GM23248 (cell line): ENCODE results near the gene POLR2B. TPM values are rescaled to one million over a fixed set of nuclear protein-coding genes. Genes with fewer than 3 reads are reported as not detected.

Source experiments
- DNase-seq: peaks from one replicate; pipeline ENCODE4 v3.0.0-alpha.2; 2015
- H2AFZ ChIP-seq: fragments of 200-600 bp; sonication (generic); 2 replicates; pipeline ENCODE4 v1.6.1; 2016; ENCODE audit warnings: antibody characterized with exemption
- H3F3A ChIP-seq: fragments of 200-600 bp; sonication (generic); 2 replicates; pipeline ENCODE4 v1.6.1; 2016; ENCODE audit warnings: mild to moderate bottlenecking, antibody characterized with exemption, mixed run types; ENCODE audit not compliant: insufficient read depth
- H3K27ac ChIP-seq: fragments of 200-600 bp; sonication (generic); 2 replicates; pipeline ENCODE4 v1.5.1; 2016; ENCODE audit warnings: mild to moderate bottlenecking
- H3K27me3 ChIP-seq: fragments of 200-600 bp; sonication (generic); replicated peaks from 2 replicates; pipeline ENCODE4 v1.6.1; 2016; ENCODE audit warnings: mild to moderate bottlenecking; ENCODE audit not compliant: insufficient read depth
- H3K36me3 ChIP-seq: fragments of 200-600 bp; sonication (generic); 2 replicates; pipeline ENCODE4 v1.6.1; 2016; ENCODE audit warnings: low read depth, mild to moderate bottlenecking
- H3K4me1 ChIP-seq: fragments of 200-600 bp; sonication (generic); 2 replicates; pipeline ENCODE4 v1.6.1; 2016; ENCODE audit warnings: mild to moderate bottlenecking; ENCODE audit not compliant: insufficient read depth
- H3K4me2 ChIP-seq: fragments of 200-600 bp; sonication (generic); one replicate; pipeline ENCODE4 v1.6.1; 2016; ENCODE audit warnings: mild to moderate bottlenecking; ENCODE audit not compliant: unreplicated experiment
- H3K4me3 ChIP-seq: fragments of 200-600 bp; sonication (generic); 2 replicates; pipeline ENCODE4 v1.5.1; 2016; ENCODE audit warnings: mild to moderate bottlenecking
- H3K79me2 ChIP-seq: fragments of 200-600 bp; sonication (generic); 2 replicates; pipeline ENCODE4 v1.6.1; 2016; ENCODE audit warnings: mild to moderate bottlenecking; ENCODE audit not compliant: insufficient read depth
- H3K9ac ChIP-seq: fragments of 200-600 bp; sonication (generic); 2 replicates; pipeline ENCODE4 v1.6.1; 2016; ENCODE audit warnings: mild to moderate bottlenecking
- H3K9me2 ChIP-seq: fragments of 200-600 bp; sonication (generic); 2 replicates; pipeline ENCODE4 v1.6.1; 2016; ENCODE audit warnings: mixed run types, mild to moderate bottlenecking, moderate library complexity; ENCODE audit not compliant: insufficient read depth
- H3K9me3 ChIP-seq: fragments of 200-600 bp; sonication (generic); one replicate; pipeline ENCODE4 v1.6.1; 2017; ENCODE audit warnings: low read depth
- H4K20me1 ChIP-seq: fragments of 200-600 bp; sonication (generic); 2 replicates; pipeline ENCODE4 v1.6.0; 2016; ENCODE audit not compliant: insufficient read depth
- EZH2 ChIP-seq: fragments of 200-600 bp; sonication (generic); IDR thresholded peaks from 2 replicates; pipeline ENCODE4 v1.6.1; 2018; ENCODE audit warnings: antibody characterized with exemption, mild to moderate bottlenecking; ENCODE audit not compliant: insufficient read depth, poor library complexity, severe bottlenecking
- EZH2phosphoT487 ChIP-seq: fragments of 200-600 bp; sonication (generic); IDR thresholded peaks from 2 replicates; pipeline ENCODE4 v1.6.1; 2018; ENCODE audit warnings: antibody characterized with exemption, moderate library complexity, mild to moderate bottlenecking, low read depth; ENCODE audit not compliant: insufficient read depth
- WGBS, 2 experiments: methylation state at CpG; one replicate each; pipeline ENCODE4 v1.1.6; 2015 to 2017; ENCODE audit warnings: low lambda C conversion rate in 2 of 2, low coverage in 1 of 2; ENCODE audit errors: missing lambda C conversion rate in 2 of 2; 5-methylcytosine and 5-hydroxymethylcytosine counted together
- in situ Hi-C: fragments of 300-500 bp; cut with MboI; formaldehyde crosslinking; loops from 2 replicates; pipeline ENCODE4 v1.15.0; 2020
- polyA plus RNA-seq: library from polyadenylated mRNA; unstranded; fragments of >200 nt; fragmentation: Nextera tagmentation; extraction: Ambion mirVana; gene quantifications from 2 replicates; pipeline ENCODE4 v1.2.1, GENCODE V29; 2016
- total RNA-seq: library from RNA; depleted of rRNA; stranded (reverse); fragments of >200 nt; shearing (Covaris generic); gene quantifications from 2 replicates; pipeline ENCODE4 v1.2.3, GENCODE V29; 2014

POLR2B gene
- total and polyA plus RNA-seq, 2 experiments from 2014 or later = 50.8 to 86.1 TPM

GRCh38 chr4:57041020-57041419 lies 62.3 kb downstream of the POLR2B start:
- no peak for DNase-seq
- 71 to 76% methylated on average over 1 of the region's 1 CpG for WGBS, 2 experiments
- Histone ChIP-seq H3K79me2 (peaks cover 15% of the 10 kb centered on the region; the same call in 1 of the 2 replicates), H3K4me2 (no peak overlapping the region), H3K9ac (no peak overlapping the region), H4K20me1 (no peaks in the 10 kb centered on the region), H3K36me3 (no peaks in the 10 kb centered on the region), H3K4me3 (no peak overlapping the region), H3K27me3 (no peaks in the 10 kb centered on the region), H3K9me2 (no peaks in the 10 kb centered on the region), H3F3A (peaks cover 27% of the 10 kb centered on the region), H3K9me3 (no peaks in the 10 kb centered on the region), H2AFZ (no peak overlapping the region), H3K4me1 (peaks cover 44% of the 10 kb centered on the region), H3K27ac (no peak overlapping the region)
- TF ChIP-seq EZH2phosphoT487 = no peak
- TF ChIP-seq EZH2 = no peak
- in situ Hi-C loops = loop anchor here (10.0 to 25.0 kb wide), 2 partner anchors 114 to 371 kb away; no protein-coding TSS in a partner anchor

DNA sequence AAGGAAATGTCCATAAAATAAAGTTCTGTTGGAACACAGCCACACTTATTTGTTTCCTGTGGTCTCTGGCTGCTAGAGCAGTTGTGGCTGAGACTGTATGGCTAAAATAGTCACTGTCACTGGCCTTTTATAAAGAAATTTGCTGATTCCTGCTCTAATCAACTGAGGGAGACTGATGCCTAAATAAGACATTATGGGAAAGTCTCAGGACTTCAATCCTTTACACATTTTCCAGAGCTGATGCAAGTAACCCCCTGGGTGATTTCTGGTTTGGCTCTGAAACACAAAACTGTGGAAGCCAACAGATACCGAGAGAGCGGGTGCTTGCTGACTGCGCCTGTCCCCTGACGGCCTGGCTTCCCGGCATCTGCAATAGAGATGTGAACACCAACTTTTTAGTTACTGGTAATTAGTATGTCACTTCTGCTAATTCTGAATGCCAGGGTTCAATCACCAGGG lies 64.0 kb downstream of the POLR2B start:
- Histone ChIP-seq H3F3A (peaks cover 30% of the 10 kb centered on the region), H3K4me3 (no peak overlapping the region), H3K36me3 (no peaks in the 10 kb centered on the region), H3K27ac (peak overlapping the region; percentile 57; the same call in 1 of the 2 replicates), H2AFZ (no peak overlapping the region), H3K27me3 (no peaks in the 10 kb centered on the region), H3K4me2 (no peak overlapping the region), H3K79me2 (peaks cover 27% of the 10 kb centered on the region), H3K9me3 (no peaks in the 10 kb centered on the region), H3K9ac (no peak overlapping the region), H3K9me2 (no peaks in the 10 kb centered on the region), H4K20me1 (no peaks in the 10 kb centered on the region), H3K4me1 (peaks cover 44% of the 10 kb centered on the region)
- TF ChIP-seq EZH2 = no peak
- TF ChIP-seq EZH2phosphoT487 = no peak
- DNase-seq = no peak
- in situ Hi-C loops = loop anchor here (10.0 to 25.0 kb wide), 2 partner anchors 112 to 370 kb away; no protein-coding TSS in a partner anchor
- WGBS, 2 experiments = 91 to 94% methylated on average over 5 of the region's 5 CpGs

- Histone ChIP-seq H3K27me3 (no peaks in the 10 kb centered on the region), H3K9me2 (no peaks in the 10 kb centered on the region), H3K36me3 (no peaks in the 10 kb centered on the region), H3K9me3 (no peaks in the 10 kb centered on the region), H3K4me2 (peak overlapping the region; percentile 62), H3F3A (peaks cover 30% of the 10 kb centered on the region), H3K4me1 (peaks cover 47% of the 10 kb centered on the region), H4K20me1 (no peaks in the 10 kb centered on the region), H2AFZ (no peak overlapping the region), H3K27ac (peak overlapping the region; percentile 57), H3K79me2 (peaks cover 27% of the 10 kb centered on the region), H3K4me3 (0 out of 2 replicates have a peak overlapping the region, but pooled peaks have one; percentile 15), H3K9ac (peak overlapping the region; percentile 25; the same call in 1 of the 2 replicates)
- WGBS, 2 experiments = 19 to 25% methylated on average over 6 of the region's 6 CpGs
- DNase-seq = peak; percentile 69
- in situ Hi-C loops = loop anchor here (10.0 to 25.0 kb wide), 2 partner anchors 111 to 369 kb away; no protein-coding TSS in a partner anchor
- no peak for TF ChIP-seq EZH2phosphoT487
- TF ChIP-seq EZH2 = no peak
Observed at GRCh38 chr4:57043347-57044251, 64.9 kb downstream of the POLR2B start.

- WGBS, 2 experiments = 0 to 11% methylated on average over 1 of the region's 1 CpG
- no peaks in the 10 kb centered on the region for H3K36me3 ChIP-seq
- no peaks in the 10 kb centered on the region for H3K9me3 ChIP-seq
- H3K9me2 ChIP-seq = no peaks in the 10 kb centered on the region
- in situ Hi-C loops = loop anchor here (10.0 to 25.0 kb wide), 2 partner anchors 111 to 368 kb away; no protein-coding TSS in a partner anchor
- H2AFZ ChIP-seq = no peak overlapping the region
- TF ChIP-seq EZH2 (no peak), EZH2phosphoT487 (no peak)
- peak overlapping the region; percentile 62 for H3K4me2 ChIP-seq
- peaks cover 50% of the 10 kb centered on the region for H3K4me1 ChIP-seq
- peak; percentile 64 for DNase-seq
- H3F3A ChIP-seq = peaks cover 30% of the 10 kb centered on the region
- H3K27ac ChIP-seq = peak overlapping the region; percentile 57
- H3K27me3 ChIP-seq = no peaks in the 10 kb centered on the region
- H3K4me3 ChIP-seq = 0 out of 2 replicates have a peak overlapping the region, but pooled peaks have one; percentile 15
- H3K79me2 ChIP-seq = peaks cover 28% of the 10 kb centered on the region
- H3K9ac ChIP-seq = peak overlapping the region; percentile 25; the same call in 1 of the 2 replicates
- H4K20me1 ChIP-seq = no peaks in the 10 kb centered on the region
Observed at GRCh38 chr4:57044279-57044678, 65.6 kb downstream of the POLR2B start.
